ENCODE data around the gene ACOT11. TPM values are rescaled to one million over a fixed set of nuclear protein-coding genes. Genes with fewer than 3 reads are reported as not detected.

ACOT11 gene
- total and polyA plus RNA-seq, 2 of the 13 experiments (the other 11 are each of a cell fraction or from before 2014, with no cell fraction given): 2.6 to 3.3 TPM

- TF ChIP-seq CEBPZ (IDR thresholded peaks at IDR 0.05; ENCODE audit: low read length) (no peak), ZNF20 (CRISPR knock-in tag; IDR thresholded peaks at IDR 0.05) (no peak)
Observed at GRCh38 chr1:54606096-54606989, 58.3 kb downstream of the ACOT11 start (continued).

- H2AFZ ChIP-seq (ENCODE audit: low read length): no peak overlapping the region
- intact Hi-C loops (cut with micrococcal nuclease; ENCODE audit: unreplicated experiment): no loop called here
- in situ Hi-C loops (cut with HindIII; ENCODE audit: extremely low pct_ligation_motif_present, low pct_unique_long_range_greater_than_20kb): no loop called here
- CTCF ChIA-PET (ENCODE audit: low intra/inter-chr PET ratio, low total read pairs): no interaction called here
- H3K27me3 ChIP-seq (ENCODE audit: control insufficient read depth in 1 of 2, insufficient read depth in 2 of 2, low read length in 2 of 2): no peaks in the 10 kb centered on the region
- no peak for DNase-seq (ENCODE audit: low spot score)
- H3K27ac ChIP-seq (ENCODE audit: extremely low read length, insufficient read depth, low read length): no peak overlapping the region
- no peak overlapping the region for H3K4me2 ChIP-seq (ENCODE audit: low read depth, low read length)
- H3K4me3 ChIP-seq (replicated peaks in 1 of 3; ENCODE audit: insufficient read depth in 1 of 3, low read depth in 2 of 3, low read length in 3 of 3): no peak overlapping the region
- POLR2A ChIA-PET: no interaction called here
- WGBS (ENCODE audit: low lambda C conversion rate): no CpG with 5 or more reads among the region's 13 CpGs
- H3K4me1 ChIP-seq (ENCODE audit: insufficient read depth, low read length): peaks cover 2% of the 10 kb centered on the region
- no peaks in the 10 kb centered on the region for H4K20me1 ChIP-seq (ENCODE audit: insufficient read depth, low read length)
- H3K36me3 ChIP-seq (replicated peaks in 1 of 2; ENCODE audit: control insufficient read depth in 1 of 2, insufficient read depth in 2 of 2, low read length in 2 of 2): no peaks in the 10 kb centered on the region
- no peak overlapping the region for H3K9ac ChIP-seq (ENCODE audit: insufficient read depth, low read depth, low read length)
- no peak for FAIRE-seq
- ATAC-seq: no peak
- no peaks in the 10 kb centered on the region for H3K9me3 ChIP-seq (ENCODE audit: low read length)
- no peaks in the 10 kb centered on the region for H3K79me2 ChIP-seq (ENCODE audit: insufficient read depth, low read length)
- no TSS peak for BruUV-seq (replicated peaks)
- no peak for TF ChIP-seq ZNF253 (CRISPR knock-in tag; IDR thresholded peaks at IDR 0.05; ENCODE audit: borderline replicate concordance)
- no peak for TF ChIP-seq PRPF4 (IDR thresholded peaks at IDR 0.05; ENCODE audit: low read depth, low read length, poor library complexity, severe bottlenecking)
- TF ChIP-seq ZNF441 (CRISPR knock-in tag; IDR thresholded peaks at IDR 0.05; ENCODE audit: borderline replicate concordance): no peak
- no peak for TF ChIP-seq JUN (CRISPR knock-in tag; IDR thresholded peaks at IDR 0.05)
- TF ChIP-seq ZFP36L2 (CRISPR knock-in tag; IDR thresholded peaks at IDR 0.05): no peak
- no peak for TF ChIP-seq CC2D1A (CRISPR knock-in tag; IDR thresholded peaks at IDR 0.05)
- TF ChIP-seq HOXA5 (CRISPR knock-in tag; IDR thresholded peaks at IDR 0.05): no peak
- no peak for TF ChIP-seq TRIM22 (IDR thresholded peaks at IDR 0.05)
- TF ChIP-seq FOXP4 (CRISPR knock-in tag; IDR thresholded peaks at IDR 0.05): no peak
- TF ChIP-seq ZNF598 (CRISPR knock-in tag; IDR thresholded peaks at IDR 0.05; ENCODE audit: borderline replicate concordance): no peak
- TF ChIP-seq CENPBD1 (CRISPR knock-in tag; IDR thresholded peaks at IDR 0.05; ENCODE audit: borderline replicate concordance, low read depth): no peak
- TF ChIP-seq SAP130 (CRISPR knock-in tag; IDR thresholded peaks at IDR 0.05; ENCODE audit: low read depth): no peak
Observed at GRCh38 chr1:54606990-54607325, 58.9 kb downstream of the ACOT11 start.

Data from HepG2 (cell line).